HG03469 (cell line): ENCODE results near the gene PHF5A.

Source experiments
- ATAC-seq: cut with Tn5 transposase; IDR thresholded peaks from one replicate; pipeline ENCODE4 v1.9.1; 2021; ENCODE audit warnings: mild to moderate bottlenecking, moderate library complexity, moderate number of reproducible peaks; ENCODE audit not compliant: unreplicated experiment

Gene PHF5A

DNA sequence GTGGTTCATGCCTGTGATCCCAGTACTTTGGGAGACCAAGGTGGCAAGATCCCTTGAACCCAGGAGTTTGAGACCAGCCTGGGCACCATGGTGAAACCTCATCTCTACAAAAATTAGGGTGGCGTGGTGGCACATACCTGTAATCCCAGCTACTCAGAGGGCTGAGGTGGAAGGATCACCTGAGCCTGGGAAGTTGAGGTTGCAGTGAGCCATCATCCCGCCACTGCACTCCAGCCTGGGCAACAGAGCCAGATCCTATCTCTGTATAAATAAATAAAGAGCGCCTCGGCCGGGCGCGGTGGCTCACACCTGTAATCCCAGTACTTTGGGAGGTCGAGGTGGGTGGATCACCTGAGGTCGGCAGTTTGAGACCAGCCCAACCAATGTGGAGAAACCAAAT is 49.8 kb downstream of the PHF5A start:
- ATAC-seq: no peak

DNA sequence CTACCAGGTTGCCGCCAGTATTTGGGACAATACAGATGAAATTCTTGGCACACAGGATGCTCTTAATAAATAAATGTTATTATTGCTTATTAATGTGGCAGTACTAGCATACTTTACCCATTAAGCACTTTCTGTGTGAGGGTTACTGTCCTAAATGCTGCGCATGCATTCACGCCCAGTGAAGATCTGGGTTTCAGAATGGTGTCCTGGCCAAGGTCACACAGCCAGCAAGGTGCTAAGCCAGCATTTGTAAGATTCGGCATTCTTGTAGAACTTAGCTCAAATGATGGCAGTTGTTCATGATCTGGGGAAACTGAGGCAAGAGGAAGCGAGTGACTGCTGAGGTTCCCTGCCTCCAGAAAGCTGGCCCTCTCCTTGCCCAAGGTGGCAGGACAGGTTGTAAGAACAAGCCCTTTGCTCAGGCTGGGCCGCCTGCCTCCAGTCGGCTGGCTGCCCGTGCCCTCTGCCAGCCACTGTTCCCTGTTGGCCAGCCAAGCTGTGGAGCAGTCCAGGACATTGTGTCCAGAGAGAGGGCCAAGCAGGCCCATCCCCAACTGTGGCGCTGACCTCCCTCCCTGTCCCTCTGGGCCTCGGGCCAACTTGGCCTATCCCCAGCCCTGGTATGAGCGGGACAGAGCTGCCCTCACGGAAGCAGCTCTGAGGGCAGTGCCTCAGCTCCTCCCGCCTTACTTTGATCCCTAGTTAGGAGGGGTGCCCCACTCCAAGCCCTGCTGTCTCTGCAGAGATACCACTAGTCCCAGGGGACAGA is 50.7 kb downstream of the PHF5A start:
- no peak for ATAC-seq

DNA sequence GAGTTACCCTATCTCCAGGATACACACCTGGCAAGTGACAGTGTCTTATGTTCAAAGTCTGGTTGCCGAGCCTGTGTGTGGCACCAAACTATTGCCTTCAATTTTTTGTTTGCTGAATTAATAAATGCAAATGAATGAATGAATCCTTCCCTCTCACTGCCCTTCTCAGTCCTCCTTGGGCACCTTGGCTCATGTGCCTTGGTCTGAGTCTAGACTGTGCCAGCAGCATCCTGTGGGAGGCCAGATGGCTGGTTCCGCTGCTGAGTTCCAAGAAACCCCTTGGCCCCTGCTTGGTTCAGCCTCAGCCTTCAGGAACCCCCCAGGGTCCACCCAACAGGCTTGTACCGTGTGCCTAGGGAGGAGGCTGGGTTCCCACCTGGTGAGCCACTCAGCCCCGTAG is 52.9 kb downstream of the PHF5A start:
- no peak for ATAC-seq

DNA sequence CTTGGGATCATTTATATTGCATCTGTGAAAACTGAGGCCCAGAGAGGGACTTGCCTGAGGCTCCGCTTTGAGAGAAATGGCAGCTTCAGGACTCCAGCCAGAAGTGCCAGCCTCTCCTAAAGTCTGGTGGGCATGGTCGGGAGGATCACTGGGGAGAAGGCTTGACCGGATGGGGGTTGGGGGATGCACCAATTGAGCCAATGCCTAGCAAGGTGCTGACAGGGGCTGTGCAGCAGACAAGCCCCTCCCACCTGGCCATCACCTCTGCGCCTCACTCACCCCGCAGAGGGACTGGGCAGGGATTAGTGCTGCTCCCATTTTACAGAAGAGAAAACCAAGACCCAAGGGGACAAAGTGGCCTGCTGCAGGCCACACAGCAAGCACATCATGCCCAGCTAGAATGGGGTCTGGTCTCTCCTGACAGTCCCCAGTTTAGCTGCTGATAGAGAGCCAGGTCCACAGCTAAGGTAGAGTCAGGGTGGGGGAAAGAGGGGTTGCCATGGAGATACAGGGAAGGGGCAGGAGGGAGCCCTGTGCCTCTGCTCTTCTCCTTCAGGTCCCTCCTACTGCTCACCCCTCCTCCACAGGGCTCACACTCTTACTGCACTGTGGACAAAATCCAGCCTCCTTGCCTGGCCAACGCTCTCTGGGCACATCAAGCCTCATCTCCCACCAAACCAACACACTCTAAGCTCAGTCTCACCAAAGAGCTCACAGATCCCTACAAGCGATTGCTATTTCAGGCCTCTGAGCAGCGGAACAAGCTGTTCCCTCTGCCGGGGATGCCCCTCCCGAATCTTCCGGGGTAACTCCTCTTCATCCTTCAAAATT is 57.3 kb downstream of the PHF5A start:
- ATAC-seq: no peak

DNA sequence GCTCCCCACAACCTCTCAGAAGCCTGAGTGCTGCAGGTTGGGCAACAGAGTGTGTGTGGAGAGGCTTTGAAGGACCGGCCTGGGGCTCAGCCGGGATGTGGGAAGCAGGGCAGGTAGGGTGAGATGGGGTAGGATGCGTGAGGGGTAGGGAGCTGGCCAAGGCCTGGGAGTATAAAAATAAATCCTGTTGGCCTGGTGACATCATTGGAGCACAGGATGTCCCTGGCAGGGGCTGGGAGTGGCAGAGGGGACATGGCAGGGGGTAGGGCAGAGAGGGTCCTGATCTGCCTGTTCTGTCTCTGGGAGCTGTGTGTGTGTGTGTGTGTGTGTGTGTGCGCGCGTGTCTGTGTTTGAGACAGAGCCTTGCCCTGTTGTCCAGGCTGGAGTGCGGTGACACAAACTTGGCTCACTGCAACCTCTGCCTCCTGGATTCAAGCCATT is 58.2 kb downstream of the PHF5A start:
- ATAC-seq: no peak
